ENCODE data around the gene NDST1.

The NDST1 gene

GRCh38 chr5:150540615-150541396 is 32.9 kb downstream of the NDST1 start:
- in situ Hi-C loops (cut with MboI; ENCODE audit: low sequenced_read_pairs) = loop anchor here (10.0 kb wide), 1 partner anchor 86 kb away; no protein-coding TSS in a partner anchor

DNA sequence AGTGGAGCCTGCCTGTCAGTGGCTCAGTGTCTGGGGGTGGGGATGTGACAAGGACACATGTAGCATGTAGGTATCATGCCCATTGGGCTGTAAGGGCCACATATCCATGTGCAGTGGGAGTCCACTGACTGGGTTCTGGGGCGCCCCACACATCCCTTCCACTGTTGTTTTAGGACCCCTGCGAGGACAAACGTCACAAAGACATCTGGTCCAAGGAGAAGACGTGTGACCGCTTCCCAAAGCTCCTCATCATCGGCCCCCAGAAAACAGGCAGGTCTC is 33.4 kb downstream of the NDST1 start:
- in situ Hi-C loops (cut with MboI; ENCODE audit: low sequenced_read_pairs) = loop anchor here (10.0 kb wide), 1 partner anchor 87 kb away; no protein-coding TSS in a partner anchor

DNA sequence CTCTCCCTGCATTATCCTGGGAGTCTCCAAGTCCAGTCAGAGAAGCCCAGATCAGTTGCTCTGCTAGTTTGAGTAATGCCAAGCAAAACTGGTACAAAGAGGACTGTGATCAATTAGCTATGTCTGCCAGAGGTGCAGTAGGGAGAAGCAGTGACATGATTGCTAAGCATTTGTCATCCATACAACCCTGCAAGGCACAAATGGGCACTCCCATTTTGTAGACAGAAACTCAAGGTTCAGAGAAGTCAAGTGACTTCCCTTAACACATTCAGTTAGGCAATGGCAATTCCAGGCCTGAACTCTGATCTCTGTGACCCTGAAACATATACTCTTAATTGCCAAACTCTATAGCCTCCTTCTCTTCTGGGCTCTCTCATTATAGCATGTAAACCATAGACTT is 34.0 kb downstream of the NDST1 start:
- in situ Hi-C loops (cut with MboI; ENCODE audit: low sequenced_read_pairs) = loop anchor here (10.0 kb wide), 1 partner anchor 87 kb away; no protein-coding TSS in a partner anchor

DNA sequence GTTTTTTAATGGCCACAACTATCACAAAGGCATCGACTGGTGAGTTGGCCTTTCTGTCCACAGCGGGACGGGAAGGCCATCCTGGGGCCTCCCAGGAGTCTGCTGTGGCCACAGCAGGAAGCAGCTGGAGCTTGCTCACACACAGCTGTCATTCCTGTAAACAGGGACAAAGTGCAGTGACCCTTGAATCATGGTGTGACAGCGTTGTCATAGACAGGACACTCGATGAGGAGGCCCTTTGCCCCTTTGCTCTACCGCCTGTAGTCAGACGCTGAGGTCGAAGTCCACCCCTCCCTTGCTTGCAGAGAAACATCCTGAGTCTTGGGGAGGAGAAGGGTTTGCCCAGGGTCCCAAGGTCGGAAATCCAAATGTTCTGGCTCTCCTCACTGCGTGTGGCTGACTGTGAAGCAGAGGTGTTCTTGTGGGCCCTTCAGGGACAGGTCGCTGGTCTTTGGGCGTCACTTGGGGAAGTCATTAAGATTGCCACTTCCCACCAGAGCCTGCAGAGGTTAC is 35.1 kb downstream of the NDST1 start:
- in situ Hi-C loops (cut with MboI; ENCODE audit: low sequenced_read_pairs) = loop anchor here (10.0 kb wide), 1 partner anchor 88 kb away; no protein-coding TSS in a partner anchor

- in situ Hi-C loops (cut with MboI; ENCODE audit: low sequenced_read_pairs) = loop anchor here (10.0 kb wide), 1 partner anchor 90 kb away; no protein-coding TSS in a partner anchor
Measured at GRCh38 chr5:150544611-150545219, 36.8 kb downstream of the NDST1 start.

DNA sequence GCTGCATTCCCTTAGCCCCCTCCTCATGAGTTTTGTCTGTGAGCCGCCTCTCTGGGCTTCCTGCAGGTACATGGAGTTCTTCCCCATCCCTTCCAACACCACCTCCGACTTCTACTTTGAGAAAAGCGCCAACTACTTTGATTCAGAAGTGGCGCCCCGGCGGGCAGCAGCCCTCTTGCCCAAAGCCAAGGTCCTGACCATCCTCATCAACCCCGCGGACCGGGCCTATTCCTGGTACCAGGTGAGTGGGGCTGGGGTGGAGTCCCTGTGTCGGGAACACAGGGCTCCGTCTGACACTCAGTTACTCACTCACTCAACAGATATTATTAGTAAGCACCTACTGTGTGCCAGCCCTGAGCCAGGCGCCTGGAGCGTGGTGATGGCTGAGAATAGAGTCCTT is 37.3 kb downstream of the NDST1 start:
- in situ Hi-C loops (cut with MboI; ENCODE audit: low sequenced_read_pairs) = loop anchor here (10.0 kb wide), 1 partner anchor 90 kb away; no protein-coding TSS in a partner anchor

GRCh38 chr5:150548123-150548522 is 40.2 kb downstream of the NDST1 start:
- in situ Hi-C loops (cut with MboI; ENCODE audit: low sequenced_read_pairs) = loop anchor here (10.0 kb wide), 1 partner anchor 93 kb away; no protein-coding TSS in a partner anchor

DNA sequence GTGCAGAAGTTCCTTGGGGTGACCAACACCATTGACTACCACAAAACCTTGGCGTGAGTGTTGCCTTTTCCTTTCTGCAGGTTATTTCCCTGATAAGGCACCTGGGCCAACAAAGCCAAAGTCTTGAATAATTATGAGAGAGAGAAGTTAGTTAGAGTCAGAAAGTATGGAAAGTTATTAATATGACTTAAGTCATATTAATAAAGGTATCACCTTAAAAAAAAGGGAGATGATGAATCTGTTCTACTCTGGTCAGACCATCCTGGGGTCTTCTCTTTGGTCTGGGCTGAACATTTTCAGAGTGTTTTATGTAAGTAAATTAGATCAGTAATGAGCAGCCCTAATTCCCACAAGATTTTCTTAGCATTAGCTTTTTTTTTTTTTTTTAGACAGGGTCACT is 41.8 kb downstream of the NDST1 start:
- in situ Hi-C loops (cut with MboI; ENCODE audit: low sequenced_read_pairs) = loop anchor here (10.0 to 25.0 kb wide), 2 partner anchors 95 to 488 kb away; no protein-coding TSS in a partner anchor

- in situ Hi-C loops (cut with MboI; ENCODE audit: low sequenced_read_pairs) = loop anchor here (25.0 kb wide), 1 partner anchor 487 kb away; no protein-coding TSS in a partner anchor
Measured at GRCh38 chr5:150550286-150550685, 42.4 kb downstream of the NDST1 start.

- in situ Hi-C loops (cut with MboI; ENCODE audit: low sequenced_read_pairs) = loop anchor here (25.0 kb wide), 1 partner anchor 486 kb away; no protein-coding TSS in a partner anchor
Measured at GRCh38 chr5:150551066-150551465, 43.1 kb downstream of the NDST1 start.

- in situ Hi-C loops (cut with MboI; ENCODE audit: low sequenced_read_pairs) = loop anchor here (25.0 kb wide), 1 partner anchor 484 kb away; no protein-coding TSS in a partner anchor
Measured at GRCh38 chr5:150553402-150553801, 45.5 kb downstream of the NDST1 start.

- in situ Hi-C loops (cut with MboI; ENCODE audit: low sequenced_read_pairs) = loop anchor here (25.0 kb wide), 1 partner anchor 483 kb away; no protein-coding TSS in a partner anchor
Measured at GRCh38 chr5:150553911-150554310, 46.0 kb downstream of the NDST1 start.

DNA sequence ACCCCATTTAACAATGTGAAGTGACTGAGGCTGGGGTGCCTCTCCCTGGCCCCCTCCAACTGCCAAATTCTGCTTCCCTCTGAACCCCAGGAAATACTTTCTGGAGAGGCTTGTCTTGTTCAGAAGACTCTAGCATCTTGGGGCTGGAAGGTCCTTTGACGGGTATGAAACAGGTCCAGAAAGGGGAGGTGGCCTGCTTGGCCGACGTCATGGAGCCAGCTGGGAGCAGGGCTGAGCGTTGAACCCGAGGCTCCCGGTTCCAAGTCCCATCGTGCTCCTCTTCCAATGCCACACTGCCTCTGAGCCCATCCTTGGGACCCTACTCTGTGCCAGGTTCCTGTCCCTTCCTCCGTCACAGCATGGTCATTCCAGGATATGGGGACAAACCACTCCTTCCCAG is 46.9 kb downstream of the NDST1 start:
- in situ Hi-C loops (cut with MboI; ENCODE audit: low sequenced_read_pairs) = loop anchor here (25.0 kb wide), 1 partner anchor 482 kb away; no protein-coding TSS in a partner anchor

DNA sequence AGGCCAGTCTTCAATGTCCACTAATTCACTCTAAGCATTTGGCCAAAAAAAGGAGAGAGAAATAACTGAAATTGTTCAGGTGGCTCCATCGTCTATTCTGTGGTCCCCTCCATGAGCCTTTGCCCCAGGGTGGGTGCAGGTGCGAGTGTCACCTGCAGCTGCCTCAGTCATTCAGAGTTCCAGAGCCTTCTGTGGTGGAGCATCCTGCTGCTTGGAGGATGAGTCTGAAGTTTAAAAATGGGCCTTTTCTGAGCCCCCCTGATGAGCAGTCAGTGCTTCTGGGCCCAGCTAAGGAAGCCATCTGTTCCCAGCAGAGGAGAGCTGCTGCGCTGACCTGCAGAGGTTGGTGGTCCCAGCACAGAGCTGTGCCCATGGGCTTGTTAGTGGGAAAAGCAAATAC is 48.2 kb downstream of the NDST1 start:
- in situ Hi-C loops (cut with MboI; ENCODE audit: low sequenced_read_pairs) = loop anchor here (25.0 kb wide), 1 partner anchor 481 kb away; no protein-coding TSS in a partner anchor

GRCh38 chr5:150556859-150557508 is 49.1 kb downstream of the NDST1 start:
- in situ Hi-C loops (cut with MboI; ENCODE audit: low sequenced_read_pairs) = loop anchor here (25.0 kb wide), 1 partner anchor 480 kb away; no protein-coding TSS in a partner anchor

DNA sequence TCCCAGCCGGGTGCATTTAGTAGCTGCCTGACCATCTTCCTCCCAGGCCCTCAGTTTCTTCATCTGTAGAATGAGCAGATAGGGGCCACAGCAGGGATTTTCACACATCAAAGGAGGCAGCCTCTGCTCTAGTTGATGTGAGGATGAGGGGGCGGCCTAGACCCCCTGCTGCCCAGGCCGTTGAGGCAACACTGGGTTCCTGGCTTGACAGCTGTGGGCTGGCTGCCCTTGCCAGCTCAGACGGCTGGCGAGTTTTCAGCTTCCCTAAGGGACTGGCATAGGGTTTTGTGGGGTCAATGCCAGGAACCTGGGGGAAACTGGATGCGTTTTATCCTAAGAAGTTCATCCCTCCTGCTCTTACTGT is 49.6 kb downstream of the NDST1 start:
- in situ Hi-C loops (cut with MboI; ENCODE audit: low sequenced_read_pairs) = loop anchor here (25.0 kb wide), 1 partner anchor 480 kb away; no protein-coding TSS in a partner anchor

- in situ Hi-C loops (cut with MboI; ENCODE audit: low sequenced_read_pairs) = loop anchor here (25.0 kb wide), 1 partner anchor 479 kb away; no protein-coding TSS in a partner anchor
Measured at GRCh38 chr5:150558088-150558621, 50.2 kb downstream of the NDST1 start.

DNA sequence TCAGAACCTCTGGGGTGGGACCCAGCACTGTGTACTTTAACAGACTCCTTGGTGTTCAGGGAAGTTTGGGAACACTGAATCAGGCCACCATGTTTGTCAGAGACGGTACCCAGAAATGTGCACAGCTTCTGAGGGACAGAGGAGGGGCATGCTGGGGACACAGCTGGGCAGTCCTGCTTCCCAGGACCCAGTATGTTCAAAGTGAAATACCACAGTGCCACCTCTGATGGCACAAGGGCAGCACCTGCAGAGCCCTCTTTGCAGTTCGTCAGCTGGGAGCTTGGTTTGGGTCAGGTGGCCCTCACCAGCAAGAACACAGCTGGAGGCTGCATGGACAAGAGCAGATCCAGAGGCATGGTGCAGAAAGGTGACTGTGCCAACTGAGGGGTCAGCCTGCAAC is 51.2 kb downstream of the NDST1 start:
- in situ Hi-C loops (cut with MboI; ENCODE audit: low sequenced_read_pairs) = loop anchor here (25.0 kb wide), 1 partner anchor 478 kb away; no protein-coding TSS in a partner anchor

DNA sequence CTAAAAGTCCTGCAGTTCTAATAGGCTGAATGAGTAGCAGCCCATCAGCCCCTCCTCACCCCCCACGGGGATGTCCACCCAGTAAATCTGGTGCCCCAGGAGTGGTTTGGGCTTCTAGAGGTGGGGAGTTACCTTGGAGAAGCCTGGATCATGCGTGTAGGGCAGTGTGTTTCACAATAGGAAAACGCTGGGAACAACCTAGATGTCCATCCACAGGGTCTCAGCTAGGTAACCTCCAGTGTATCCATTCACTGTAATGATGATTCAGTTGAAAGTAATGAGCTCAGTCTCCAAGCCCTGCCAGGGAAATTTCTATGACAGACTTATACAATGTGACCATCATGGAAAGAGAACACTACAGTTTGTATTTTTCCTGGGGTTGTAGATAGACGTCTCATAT is 51.8 kb downstream of the NDST1 start:
- in situ Hi-C loops (cut with MboI; ENCODE audit: low sequenced_read_pairs) = loop anchor here (10.0 to 25.0 kb wide), 2 partner anchors 285 to 478 kb away; partner anchors contain the start of gene IRGM

All from HL-60/S4 treated with retinoic acid at 250 ng/mL for 4 days and 3 days (cell line).